Transverse colon (tissue), 4 donors: ENCODE measurements around the gene NFKB2. TPM values are rescaled to one million over a fixed set of nuclear protein-coding genes. Genes with fewer than 3 reads are reported as not detected.

Source experiments
- DNase-seq: peaks from one replicate; pipeline ENCODE4 v3.0.0-alpha.2; 2019
- H3K27ac ChIP-seq, 4 donors: fragments of 200-600 bp; sonication (generic); 2 replicates each; pipeline ENCODE4 v1.5.1; 2016 to 2018; ENCODE audit warnings: inconsistent platforms in 4 of 4
- H3K27me3 ChIP-seq: fragments of 200-600 bp; sonication (generic); 2 replicates; pipeline ENCODE4 v1.5.1; 2017; ENCODE audit warnings: inconsistent platforms
- H3K36me3 ChIP-seq, 4 donors: fragments of 200-600 bp; sonication (generic); 2 replicates each; pipeline ENCODE4 v1.5.1; 2017 to 2019; ENCODE audit warnings: inconsistent platforms in 4 of 4
- H3K4me1 ChIP-seq, 4 donors: fragments of 200-600 bp; sonication (generic); 2 replicates each; pipeline ENCODE4 v1.5.1; 2017 to 2020; ENCODE audit warnings: inconsistent platforms in 4 of 4
- H3K4me3 ChIP-seq, 4 donors: fragments of 200-600 bp; sonication (generic); 1 replicate in 1 of 4; 2 replicates in 3 of 4; pipeline versions ENCODE4 v1.5.1 to v1.6.1; 2017 to 2019; ENCODE audit warnings: inconsistent platforms in 4 of 4
- H3K9me3 ChIP-seq, 2 donors: fragments of 200-600 bp; sonication (generic); 2 replicates each; pipeline ENCODE4 v1.5.1; 2017 to 2019; ENCODE audit warnings: inconsistent platforms in 2 of 2
- EP300 ChIP-seq: sonication (generic); formaldehyde crosslinking; IDR thresholded peaks from one replicate; pipeline ENCODE4 v1.6.1; 2017; ENCODE audit warnings: antibody characterized with exemption, low read depth
- POLR2A ChIP-seq: fragments of 450-650 bp; IDR thresholded peaks from one replicate; pipeline ENCODE4 v1.6.1; 2016; ENCODE audit warnings: antibody characterized with exemption, mild to moderate bottlenecking, moderate library complexity
- POLR2AphosphoS5 ChIP-seq, 3 donors: sonication (generic); formaldehyde crosslinking; IDR thresholded peaks; one replicate each; pipeline ENCODE4 v1.6.1; 2016; ENCODE audit warnings: antibody characterized with exemption in 3 of 3
- WGBS, 2 donors: methylation state at CpG; one replicate each; pipeline ENCODE4 v1.1.5; 2018; ENCODE audit warnings: low coverage in 1 of 2; 5-methylcytosine and 5-hydroxymethylcytosine counted together
- in situ Hi-C, 4 donors: fragments of 200-750 bp; cut with MboI; loops; one replicate each; pipeline versions ENCODE4 v1.15.0 to v1.15.1; 2017; ENCODE audit warnings: low sequenced_read_pairs in 3 of 4, low pct_ligation_motif_present in 1 of 4, low pct_unique_long_range_greater_than_20kb in 1 of 4
- intact Hi-C: fragments of 100-400 bp; cut with DNase I; formaldehyde crosslinking; loops from one replicate; pipeline ENCODE4 v1.15.1; 2023; ENCODE audit warnings: low total_unique reads
- total RNA-seq, 4 donors: library from RNA; depleted of rRNA; stranded (reverse); fragments of >200 nt; gene quantifications; one replicate each; pipeline ENCODE4 v1.1.0, GENCODE V29; 2016
- TF ChIP-seq, protein P1 (sequence below), 5 experiments: fragments of 200-600 bp in 3 of 5; fragments of 450-650 bp in 2 of 5; sonication (generic) in 3 of 5; IDR thresholded peaks; 1 replicate in 2 of 5; 2 replicates in 3 of 5; pipeline ENCODE4 v1.5.1; 2016 to 2017; ENCODE audit warnings: antibody characterized with exemption in 5 of 5, inconsistent platforms in 3 of 5, mild to moderate bottlenecking in 2 of 5, moderate library complexity in 1 of 5

The NFKB2 gene
- total RNA-seq, 4 donors from 2014 or later = 4.4 to 24.5 (median 17.8) TPM

DNA sequence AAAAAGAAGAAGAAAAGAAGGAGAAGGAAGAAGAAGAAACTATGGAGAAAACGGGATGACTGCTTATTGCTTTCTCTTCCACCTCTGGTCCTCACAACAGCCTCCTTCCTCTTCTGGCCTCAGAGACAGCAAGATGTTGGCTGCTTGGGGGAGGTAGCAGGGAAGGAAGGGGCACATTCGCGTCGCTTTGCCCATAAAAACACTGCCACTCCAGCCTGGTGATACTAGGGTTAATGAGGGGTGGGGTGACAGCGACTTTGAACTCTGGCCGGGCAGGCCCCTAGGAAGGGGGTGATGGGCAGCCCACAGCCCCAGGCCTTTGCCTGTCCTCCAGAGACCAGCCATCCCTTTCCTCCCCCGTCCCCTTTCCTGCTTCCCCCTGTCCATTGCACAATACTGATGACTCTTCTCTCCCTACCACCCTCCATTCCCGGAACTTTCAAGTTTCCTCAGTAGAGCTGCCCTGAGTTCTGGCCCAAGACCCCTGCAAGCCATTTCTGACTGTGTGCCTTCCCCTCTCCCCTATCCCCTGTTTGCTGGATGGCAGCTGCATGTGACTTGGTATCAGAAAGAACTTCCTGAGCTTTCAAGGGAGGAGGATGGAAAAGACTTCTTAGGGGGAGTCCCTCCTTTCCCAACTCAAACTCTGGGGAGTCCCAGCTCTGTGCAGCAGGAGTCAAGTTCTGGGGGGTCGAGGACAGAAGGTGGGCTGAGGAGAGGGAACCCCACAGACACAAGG lies 39.1 kb downstream of the NFKB2 start:
- H3K4me3 ChIP-seq = no peak overlapping the region
- no peaks in the 10 kb centered on the region for H3K36me3 ChIP-seq
- in situ Hi-C loops (no loop called here), intact Hi-C loops (no loop called here)
- DNase-seq = no peak
- H3K4me1 ChIP-seq = peaks cover 7 to 37% (median 14%) of the 10 kb centered on the region in 4 donors
- TF ChIP-seq POLR2AphosphoS5 (IDR thresholded peaks at IDR 0.05) (no peak), EP300 (no peak), POLR2A (no peak)
- TF ChIP-seq, protein P1, sequence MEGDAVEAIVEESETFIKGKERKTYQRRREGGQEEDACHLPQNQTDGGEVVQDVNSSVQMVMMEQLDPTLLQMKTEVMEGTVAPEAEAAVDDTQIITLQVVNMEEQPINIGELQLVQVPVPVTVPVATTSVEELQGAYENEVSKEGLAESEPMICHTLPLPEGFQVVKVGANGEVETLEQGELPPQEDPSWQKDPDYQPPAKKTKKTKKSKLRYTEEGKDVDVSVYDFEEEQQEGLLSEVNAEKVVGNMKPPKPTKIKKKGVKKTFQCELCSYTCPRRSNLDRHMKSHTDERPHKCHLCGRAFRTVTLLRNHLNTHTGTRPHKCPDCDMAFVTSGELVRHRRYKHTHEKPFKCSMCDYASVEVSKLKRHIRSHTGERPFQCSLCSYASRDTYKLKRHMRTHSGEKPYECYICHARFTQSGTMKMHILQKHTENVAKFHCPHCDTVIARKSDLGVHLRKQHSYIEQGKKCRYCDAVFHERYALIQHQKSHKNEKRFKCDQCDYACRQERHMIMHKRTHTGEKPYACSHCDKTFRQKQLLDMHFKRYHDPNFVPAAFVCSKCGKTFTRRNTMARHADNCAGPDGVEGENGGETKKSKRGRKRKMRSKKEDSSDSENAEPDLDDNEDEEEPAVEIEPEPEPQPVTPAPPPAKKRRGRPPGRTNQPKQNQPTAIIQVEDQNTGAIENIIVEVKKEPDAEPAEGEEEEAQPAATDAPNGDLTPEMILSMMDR (IDR thresholded peaks at IDR 0.05) = no peak
- WGBS, 2 donors = 29% methylated on average over 9 of the region's 9 CpGs; no CpG with 5 or more reads in 1 of the 2 donors
- peaks cover 23% of the 10 kb centered on the region for H3K27me3 ChIP-seq
- peak overlapping the region; percentile 31 to 51 (median 42) for H3K27ac ChIP-seq
- no peaks in the 10 kb centered on the region for H3K9me3 ChIP-seq

- H3K27ac ChIP-seq = peak overlapping the region; percentile 31 to 51 (median 42)
- peaks cover 7 to 37% (median 14%) of the 10 kb centered on the region in 4 donors for H3K4me1 ChIP-seq
- TF ChIP-seq POLR2A (no peak), EP300 (no peak), POLR2AphosphoS5 (IDR thresholded peaks at IDR 0.05) (no peak)
- TF ChIP-seq, protein P1 (IDR thresholded peaks at IDR 0.05) = no peak
- 40 to 71% methylated on average over 1 to 5 of the region's 5 CpGs for whole genome bisulfite sequencing, 2 donors
- H3K4me3 ChIP-seq = peak overlapping the region in 2 of 4 donors; percentile 9 to 28
- in situ Hi-C loops = no loop called here
- H3K36me3 ChIP-seq = no peaks in the 10 kb centered on the region
- intact Hi-C loops = no loop called here
- peaks cover 23% of the 10 kb centered on the region for H3K27me3 ChIP-seq
- no peaks in the 10 kb centered on the region for H3K9me3 ChIP-seq
- DNase-seq = no peak
Observed at GRCh38 chr10:102435133-102435497, 39.6 kb downstream of the NFKB2 start.

- intact Hi-C loops (no loop called here), in situ Hi-C loops (no loop called here)
- Histone ChIP-seq H3K4me1 (peaks cover 7 to 37% (median 14%) of the 10 kb centered on the region in 4 donors), H3K9me3 (no peaks in the 10 kb centered on the region), H3K36me3 (no peaks in the 10 kb centered on the region), H3K27me3 (peaks cover 23% of the 10 kb centered on the region), H3K27ac (peak overlapping the region; percentile 31 to 51 (median 42)), H3K4me3 (peak overlapping the region in 2 of 4 donors; percentile 9 to 28)
- TF ChIP-seq POLR2A (no peak), POLR2AphosphoS5 (IDR thresholded peaks at IDR 0.05) (no peak), EP300 (no peak)
- TF ChIP-seq, protein P1 (IDR thresholded peaks at IDR 0.05) = no peak
- 20% methylated on average over 3 to 12 of the region's 14 CpGs for WGBS, 2 donors
- DNase-seq = no peak
Observed at GRCh38 chr10:102435529-102436233, 40.2 kb downstream of the NFKB2 start.

- H3K4me1 ChIP-seq = peaks cover 6 to 36% (median 13%) of the 10 kb centered on the region in 4 donors
- peak overlapping the region in 1 of 4 donors; percentile 28 for H3K4me3 ChIP-seq
- peaks cover 23% of the 10 kb centered on the region for H3K27me3 ChIP-seq
- no peaks in the 10 kb centered on the region for H3K9me3 ChIP-seq
- no peaks in the 10 kb centered on the region for H3K36me3 ChIP-seq
- no peak overlapping the region for H3K27ac ChIP-seq
- TF ChIP-seq, protein P1 (IDR thresholded peaks at IDR 0.05) = no peak
- TF ChIP-seq POLR2A (no peak), POLR2AphosphoS5 (IDR thresholded peaks at IDR 0.05) (no peak), EP300 (no peak)
- WGBS, 2 donors = 76% methylated on average over 6 of the region's 6 CpGs; no CpG with 5 or more reads in 1 of the 2 donors
- no peak for DNase-seq
- intact Hi-C loops (no loop called here), in situ Hi-C loops (no loop called here)
Observed at GRCh38 chr10:102436312-102436711, 40.8 kb downstream of the NFKB2 start.
